KMS-11 (cell line): Measurements from ENCODE around the gene PTPRN2.

ENCODE experiments used
- H2AFZ ChIP-seq: fragments of 200-600 bp; sonication (generic); 2 replicates; pipeline ENCODE4 v1.6.1; 2016; ENCODE audit warnings: antibody characterized with exemption, mixed run types, low read depth
- H3K27ac ChIP-seq: fragments of 200-600 bp; sonication (generic); 2 replicates; pipeline ENCODE4 v1.6.1; 2016; ENCODE audit warnings: mild to moderate bottlenecking, mixed run types
- H3K27me3 ChIP-seq: fragments of 200-600 bp; sonication (generic); 2 replicates; pipeline ENCODE4 v1.6.1; 2017; ENCODE audit warnings: mild to moderate bottlenecking, low read depth, mixed run types, moderate library complexity; ENCODE audit not compliant: insufficient read depth
- H3K36me3 ChIP-seq: fragments of 200-600 bp; sonication (generic); 2 replicates; pipeline ENCODE4 v1.6.1; 2017; ENCODE audit warnings: mild to moderate bottlenecking, mixed run types; ENCODE audit not compliant: insufficient read depth
- H3K4me1 ChIP-seq: fragments of 200-600 bp; sonication (generic); 2 replicates; pipeline ENCODE4 v1.6.1; 2016; ENCODE audit warnings: mild to moderate bottlenecking, low read depth, mixed run types; ENCODE audit not compliant: poor library complexity, severe bottlenecking
- H3K4me2 ChIP-seq: fragments of 200-600 bp; sonication (generic); 2 replicates; pipeline ENCODE4 v1.7.0; 2016; ENCODE audit warnings: mild to moderate bottlenecking, mixed run types
- H3K4me3 ChIP-seq: fragments of 200-600 bp; sonication (generic); IDR thresholded peaks from 2 replicates; pipeline ENCODE4 v1.6.1; 2017; ENCODE audit warnings: low read depth, low read length, mixed read lengths; ENCODE audit not compliant: insufficient read depth
- H3K79me2 ChIP-seq: fragments of 200-600 bp; sonication (generic); 2 replicates; pipeline ENCODE4 v1.6.1; 2016; ENCODE audit warnings: low read depth, mixed run types; ENCODE audit not compliant: insufficient read depth
- H3K9ac ChIP-seq: fragments of 200-600 bp; sonication (generic); 2 replicates; pipeline ENCODE4 v1.6.1; 2016; ENCODE audit warnings: mild to moderate bottlenecking, mixed run types
- H4K20me1 ChIP-seq: fragments of 200-600 bp; sonication (generic); 2 replicates; pipeline ENCODE4 v1.6.1; 2016; ENCODE audit warnings: mild to moderate bottlenecking, mixed run types; ENCODE audit not compliant: insufficient read depth
- TF ChIP-seq, protein P1 (sequence below): fragments of 200-600 bp; sonication (generic); conservative IDR thresholded peaks from 2 replicates; pipeline ENCODE4 v1.6.1; 2017; ENCODE audit warnings: low read depth, mild to moderate bottlenecking, antibody characterized with exemption, low read length, moderate library complexity, mixed read lengths

The PTPRN2 gene

DNA sequence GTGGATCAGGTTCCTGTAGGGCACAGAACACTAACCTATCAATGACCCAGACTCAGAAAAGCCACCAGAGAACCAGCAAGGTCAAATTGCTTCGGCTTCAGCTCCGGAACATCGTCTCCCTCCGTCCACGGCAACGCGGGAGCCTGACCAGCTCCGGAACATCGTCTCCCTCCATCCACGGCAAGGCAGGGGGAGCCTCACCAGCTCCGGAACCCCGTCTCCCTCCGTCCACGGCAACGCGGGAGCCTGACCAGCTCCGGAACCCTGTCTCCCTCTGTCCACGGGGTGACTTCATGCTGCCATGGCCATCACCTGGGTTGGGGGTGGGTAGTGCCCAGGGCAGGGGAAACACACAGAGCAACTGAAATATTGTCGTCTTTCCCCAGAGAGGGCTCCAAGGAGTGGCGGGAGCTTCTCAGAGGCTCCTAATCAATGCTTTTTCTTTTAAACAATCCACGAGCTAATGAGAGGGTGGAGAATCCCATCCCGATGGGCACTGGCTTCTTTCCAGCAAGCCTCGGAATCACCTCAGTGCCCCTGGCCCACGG lies 847.3 kb downstream of the PTPRN2 start:
- TF ChIP-seq, protein P1, sequence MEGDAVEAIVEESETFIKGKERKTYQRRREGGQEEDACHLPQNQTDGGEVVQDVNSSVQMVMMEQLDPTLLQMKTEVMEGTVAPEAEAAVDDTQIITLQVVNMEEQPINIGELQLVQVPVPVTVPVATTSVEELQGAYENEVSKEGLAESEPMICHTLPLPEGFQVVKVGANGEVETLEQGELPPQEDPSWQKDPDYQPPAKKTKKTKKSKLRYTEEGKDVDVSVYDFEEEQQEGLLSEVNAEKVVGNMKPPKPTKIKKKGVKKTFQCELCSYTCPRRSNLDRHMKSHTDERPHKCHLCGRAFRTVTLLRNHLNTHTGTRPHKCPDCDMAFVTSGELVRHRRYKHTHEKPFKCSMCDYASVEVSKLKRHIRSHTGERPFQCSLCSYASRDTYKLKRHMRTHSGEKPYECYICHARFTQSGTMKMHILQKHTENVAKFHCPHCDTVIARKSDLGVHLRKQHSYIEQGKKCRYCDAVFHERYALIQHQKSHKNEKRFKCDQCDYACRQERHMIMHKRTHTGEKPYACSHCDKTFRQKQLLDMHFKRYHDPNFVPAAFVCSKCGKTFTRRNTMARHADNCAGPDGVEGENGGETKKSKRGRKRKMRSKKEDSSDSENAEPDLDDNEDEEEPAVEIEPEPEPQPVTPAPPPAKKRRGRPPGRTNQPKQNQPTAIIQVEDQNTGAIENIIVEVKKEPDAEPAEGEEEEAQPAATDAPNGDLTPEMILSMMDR, result no peak
- Histone ChIP-seq H3K36me3 (no peaks in the 10 kb centered on the region), H4K20me1 (no peaks in the 10 kb centered on the region), H3K27ac (no peak overlapping the region), H3K27me3 (peaks cover 50% of the 10 kb centered on the region; the same call in 1 of the 2 replicates), H3K9ac (no peak overlapping the region), H3K4me3 (no peak overlapping the region), H3K4me1 (no peaks in the 10 kb centered on the region), H2AFZ (no peak overlapping the region), H3K79me2 (no peaks in the 10 kb centered on the region), H3K4me2 (no peak overlapping the region)

DNA sequence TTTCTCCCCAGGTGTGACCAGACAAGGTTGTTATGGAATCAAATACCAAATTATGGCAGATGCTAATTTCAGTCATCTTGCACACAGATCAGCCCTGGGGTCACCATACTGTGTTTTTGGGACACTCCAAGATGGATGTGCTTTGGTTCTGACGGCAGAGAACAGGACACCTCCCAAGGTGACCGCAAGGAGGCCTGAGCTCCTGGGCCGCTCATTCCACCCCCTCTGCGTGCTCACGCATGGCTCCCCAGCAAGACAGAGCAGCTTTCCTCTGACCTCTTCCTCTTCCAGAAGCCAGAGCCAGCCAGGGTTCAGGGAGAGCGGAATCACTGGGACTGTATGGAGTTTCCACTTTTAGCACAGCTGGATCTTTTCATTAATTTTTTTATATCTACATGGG lies 848.0 kb downstream of the PTPRN2 start:
- Histone ChIP-seq H3K9ac (no peak overlapping the region), H3K36me3 (no peaks in the 10 kb centered on the region), H3K27me3 (peaks cover 50% of the 10 kb centered on the region; the same call in 1 of the 2 replicates), H4K20me1 (no peaks in the 10 kb centered on the region), H3K27ac (no peak overlapping the region), H3K4me3 (no peak overlapping the region), H3K79me2 (no peaks in the 10 kb centered on the region), H3K4me1 (no peaks in the 10 kb centered on the region), H2AFZ (no peak overlapping the region), H3K4me2 (no peak overlapping the region)
- TF ChIP-seq, protein P1, result no peak

DNA sequence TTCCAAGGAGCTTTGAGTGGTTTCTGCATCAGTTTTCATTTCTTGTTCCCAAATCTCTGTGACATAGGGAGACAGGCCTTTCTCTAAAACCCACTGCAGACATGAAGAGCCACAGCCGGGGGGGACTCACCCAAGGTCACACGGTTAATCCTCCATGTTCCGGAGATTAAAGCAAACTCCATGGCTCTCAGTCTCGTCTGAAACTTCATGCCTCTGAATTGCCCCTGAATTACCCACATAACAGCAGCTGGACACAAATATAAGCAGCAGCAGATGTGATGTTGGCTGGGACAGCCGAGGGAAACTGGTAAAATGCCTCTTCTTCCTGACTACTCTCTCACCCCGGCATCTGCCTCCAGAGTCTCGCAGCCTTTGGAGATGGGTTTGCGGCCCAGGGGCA lies 848.6 kb downstream of the PTPRN2 start:
- Histone ChIP-seq H3K4me2 (no peak overlapping the region), H3K27ac (no peak overlapping the region), H3K4me3 (no peak overlapping the region), H3K36me3 (no peaks in the 10 kb centered on the region), H3K9ac (no peak overlapping the region), H2AFZ (no peak overlapping the region), H3K27me3 (peaks cover 50% of the 10 kb centered on the region; the same call in 1 of the 2 replicates), H3K79me2 (no peaks in the 10 kb centered on the region), H3K4me1 (no peaks in the 10 kb centered on the region), H4K20me1 (no peaks in the 10 kb centered on the region)
- TF ChIP-seq, protein P1, result no peak

DNA sequence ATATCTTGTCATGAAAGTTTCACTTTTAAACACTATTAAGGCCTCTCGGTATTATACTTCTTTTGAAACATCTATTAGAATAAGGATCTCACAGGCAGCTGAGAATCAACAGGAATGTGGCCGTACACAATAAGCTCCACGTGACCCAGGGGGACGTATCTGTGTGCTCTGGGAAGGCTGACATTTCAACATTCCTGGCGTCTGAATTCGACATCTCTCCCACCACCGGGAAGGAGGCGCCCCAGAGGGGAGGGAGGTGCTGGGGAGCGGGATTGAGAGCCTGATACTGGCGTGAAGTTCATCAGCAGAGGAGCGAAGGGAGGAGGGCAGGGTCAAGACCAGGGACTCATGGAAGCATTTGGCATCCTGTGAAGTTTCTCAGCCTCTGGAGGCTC lies 849.6 kb downstream of the PTPRN2 start:
- Histone ChIP-seq H3K4me2 (no peak overlapping the region), H3K4me3 (no peak overlapping the region), H3K79me2 (no peaks in the 10 kb centered on the region), H3K27ac (no peak overlapping the region), H4K20me1 (no peaks in the 10 kb centered on the region), H3K9ac (no peak overlapping the region), H3K36me3 (no peaks in the 10 kb centered on the region), H3K27me3 (peaks cover 44% of the 10 kb centered on the region; the same call in 1 of the 2 replicates), H3K4me1 (no peaks in the 10 kb centered on the region), H2AFZ (no peak overlapping the region)
- TF ChIP-seq, protein P1, result no peak
